ENCODE measurements around the gene MAP7.
"Not testable (repeated sequence)": the region's sequence is repeated elsewhere in the genome, so short reads cannot be mapped to it uniquely, and the experiment has no call there.

MAP7 gene

DNA sequence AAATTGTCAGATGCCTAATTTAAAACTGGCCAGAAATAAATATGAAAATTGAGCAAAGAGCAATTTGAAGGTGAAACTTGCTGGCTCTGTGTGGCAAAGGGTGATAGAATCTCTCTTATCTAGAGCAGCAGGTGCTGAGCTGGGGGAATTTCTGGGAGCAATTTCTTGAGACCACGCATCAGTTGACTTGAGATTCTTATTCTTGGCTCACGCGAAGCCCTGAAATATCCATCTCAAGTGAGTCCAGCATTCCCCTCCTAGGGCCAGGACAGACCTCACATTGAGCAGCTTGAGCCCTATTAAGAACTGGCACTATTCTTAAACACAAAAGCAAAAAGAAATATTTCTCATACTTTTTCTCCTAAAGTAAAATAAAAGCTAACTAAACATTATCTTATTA, 66.3 kb downstream of the MAP7 start:
- TF ChIP-seq, protein P1, sequence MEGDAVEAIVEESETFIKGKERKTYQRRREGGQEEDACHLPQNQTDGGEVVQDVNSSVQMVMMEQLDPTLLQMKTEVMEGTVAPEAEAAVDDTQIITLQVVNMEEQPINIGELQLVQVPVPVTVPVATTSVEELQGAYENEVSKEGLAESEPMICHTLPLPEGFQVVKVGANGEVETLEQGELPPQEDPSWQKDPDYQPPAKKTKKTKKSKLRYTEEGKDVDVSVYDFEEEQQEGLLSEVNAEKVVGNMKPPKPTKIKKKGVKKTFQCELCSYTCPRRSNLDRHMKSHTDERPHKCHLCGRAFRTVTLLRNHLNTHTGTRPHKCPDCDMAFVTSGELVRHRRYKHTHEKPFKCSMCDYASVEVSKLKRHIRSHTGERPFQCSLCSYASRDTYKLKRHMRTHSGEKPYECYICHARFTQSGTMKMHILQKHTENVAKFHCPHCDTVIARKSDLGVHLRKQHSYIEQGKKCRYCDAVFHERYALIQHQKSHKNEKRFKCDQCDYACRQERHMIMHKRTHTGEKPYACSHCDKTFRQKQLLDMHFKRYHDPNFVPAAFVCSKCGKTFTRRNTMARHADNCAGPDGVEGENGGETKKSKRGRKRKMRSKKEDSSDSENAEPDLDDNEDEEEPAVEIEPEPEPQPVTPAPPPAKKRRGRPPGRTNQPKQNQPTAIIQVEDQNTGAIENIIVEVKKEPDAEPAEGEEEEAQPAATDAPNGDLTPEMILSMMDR (IDR thresholded peaks at IDR 0.05; ENCODE audit: control insufficient read depth, insufficient read depth, low read depth, low read length, missing control alignments): no peak
- DNase-seq (ENCODE audit: low read depth): no peak
- H3K4me3 ChIP-seq (ENCODE audit: control insufficient read depth, low read depth, low read length): no peak overlapping the region

GRCh38 chr6:136483005-136483404, 67.2 kb downstream of the MAP7 start:
- DNase-seq (ENCODE audit: low read depth); H3K4me3 ChIP-seq (ENCODE audit: control insufficient read depth, low read depth, low read length): not testable (repeated sequence)

DNA sequence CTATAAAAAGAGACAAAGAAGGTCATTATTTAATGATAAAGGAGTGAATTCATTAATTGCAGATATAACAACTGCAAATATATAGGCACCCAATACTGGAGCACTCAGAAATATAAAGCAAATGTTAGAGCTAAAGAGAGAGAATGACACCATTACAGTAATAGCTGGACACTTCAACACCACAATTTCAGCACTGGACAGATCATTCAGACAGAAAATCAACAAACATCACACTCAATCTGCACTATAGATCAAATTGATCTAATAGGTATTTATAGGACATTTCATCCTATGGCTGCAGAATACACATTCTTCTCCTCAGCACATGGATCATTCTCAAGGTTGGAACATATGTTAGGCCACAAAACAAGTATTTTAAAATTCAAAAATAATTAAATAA, 72.7 kb downstream of the MAP7 start:
- no peak for DNase-seq (ENCODE audit: low read depth)
- no peak overlapping the region for H3K4me3 ChIP-seq (ENCODE audit: control insufficient read depth, low read depth, low read length)
- TF ChIP-seq, protein P1 (IDR thresholded peaks at IDR 0.05; ENCODE audit: control insufficient read depth, insufficient read depth, low read depth, low read length, missing control alignments): no peak

DNA sequence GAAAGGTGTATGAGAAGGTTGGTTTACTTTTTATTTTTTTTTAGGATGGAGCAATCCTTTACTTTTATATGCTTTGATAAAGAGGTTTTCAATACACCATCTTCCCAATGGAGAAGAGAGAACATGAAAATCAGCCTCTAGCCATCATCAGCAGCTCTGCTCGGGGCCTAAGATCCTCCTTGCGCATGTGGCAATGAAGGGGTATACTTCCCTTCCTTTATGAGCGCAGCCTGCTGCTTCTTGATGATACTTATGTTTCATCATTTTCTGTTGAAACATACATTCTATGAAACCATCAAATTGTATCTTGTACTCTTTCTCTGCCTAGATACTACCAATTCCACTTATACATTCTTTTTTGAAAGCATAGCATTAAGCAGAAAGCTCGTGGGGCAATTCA, 74.5 kb downstream of the MAP7 start:
- no peak overlapping the region for H3K4me3 ChIP-seq (ENCODE audit: control insufficient read depth, low read depth, low read length)
- TF ChIP-seq, protein P1 (IDR thresholded peaks at IDR 0.05; ENCODE audit: control insufficient read depth, insufficient read depth, low read depth, low read length, missing control alignments): no peak
- no peak for DNase-seq (ENCODE audit: low read depth)

- TF ChIP-seq, protein P1 (IDR thresholded peaks at IDR 0.05; ENCODE audit: control insufficient read depth, insufficient read depth, low read depth, low read length, missing control alignments): no peak
- DNase-seq (ENCODE audit: low read depth): no peak
- H3K4me3 ChIP-seq (ENCODE audit: control insufficient read depth, low read depth, low read length): no peak overlapping the region
These were observed 76.0 kb downstream of the MAP7 start for GRCh38 chr6:136474241-136474640.

GRCh38 chr6:136471922-136472321, 78.3 kb downstream of the MAP7 start:
- DNase-seq (ENCODE audit: low read depth): no peak
- H3K4me3 ChIP-seq (ENCODE audit: control insufficient read depth, low read depth, low read length): no peak overlapping the region
- TF ChIP-seq, protein P1 (IDR thresholded peaks at IDR 0.05; ENCODE audit: control insufficient read depth, insufficient read depth, low read depth, low read length, missing control alignments): no peak

GRCh38 chr6:136471372-136471771, 78.8 kb downstream of the MAP7 start:
- DNase-seq (ENCODE audit: low read depth): no peak
- H3K4me3 ChIP-seq (ENCODE audit: control insufficient read depth, low read depth, low read length): no peak overlapping the region
- TF ChIP-seq, protein P1 (IDR thresholded peaks at IDR 0.05; ENCODE audit: control insufficient read depth, insufficient read depth, low read depth, low read length, missing control alignments): no peak

All from AG09309 (cell line).